Fibroblast of villous mesenchyme (primary cell): ENCODE results near the gene LCAT. TPM values are rescaled to one million over a fixed set of nuclear protein-coding genes. Genes with fewer than 3 reads are reported as not detected.

Experiments used
- DNase-seq: peaks from one replicate; pipeline ENCODE4 v3.0.0-alpha.2; 2010; ENCODE audit warnings: low read depth
- H3K4me3 ChIP-seq: 2 replicates; pipeline ENCODE4 v1.5.1; 2011; ENCODE audit warnings: low read depth, mild to moderate bottlenecking, low read length
- total RNA-seq: library from RNA; depleted of rRNA; stranded (reverse); fragments of >200 nt; gene quantifications from 2 replicates; pipeline ENCODE4 v1.2.3, GENCODE V29; 2012
- TF ChIP-seq, protein P1 (sequence below): IDR thresholded peaks from 2 replicates; pipeline ENCODE4 v1.5.1; 2012; ENCODE audit warnings: low read depth, mild to moderate bottlenecking, low read length; ENCODE audit not compliant: insufficient read depth

The LCAT gene
- total RNA-seq, 1 donor: 8.6 TPM

GRCh38 chr16:67953641-67954375 is 9.9 kb upstream of the LCAT start:
- TF ChIP-seq, protein P1, sequence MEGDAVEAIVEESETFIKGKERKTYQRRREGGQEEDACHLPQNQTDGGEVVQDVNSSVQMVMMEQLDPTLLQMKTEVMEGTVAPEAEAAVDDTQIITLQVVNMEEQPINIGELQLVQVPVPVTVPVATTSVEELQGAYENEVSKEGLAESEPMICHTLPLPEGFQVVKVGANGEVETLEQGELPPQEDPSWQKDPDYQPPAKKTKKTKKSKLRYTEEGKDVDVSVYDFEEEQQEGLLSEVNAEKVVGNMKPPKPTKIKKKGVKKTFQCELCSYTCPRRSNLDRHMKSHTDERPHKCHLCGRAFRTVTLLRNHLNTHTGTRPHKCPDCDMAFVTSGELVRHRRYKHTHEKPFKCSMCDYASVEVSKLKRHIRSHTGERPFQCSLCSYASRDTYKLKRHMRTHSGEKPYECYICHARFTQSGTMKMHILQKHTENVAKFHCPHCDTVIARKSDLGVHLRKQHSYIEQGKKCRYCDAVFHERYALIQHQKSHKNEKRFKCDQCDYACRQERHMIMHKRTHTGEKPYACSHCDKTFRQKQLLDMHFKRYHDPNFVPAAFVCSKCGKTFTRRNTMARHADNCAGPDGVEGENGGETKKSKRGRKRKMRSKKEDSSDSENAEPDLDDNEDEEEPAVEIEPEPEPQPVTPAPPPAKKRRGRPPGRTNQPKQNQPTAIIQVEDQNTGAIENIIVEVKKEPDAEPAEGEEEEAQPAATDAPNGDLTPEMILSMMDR: no peak
- no peak overlapping the region for H3K4me3 ChIP-seq
- DNase-seq: no peak

- no peak overlapping the region for H3K4me3 ChIP-seq
- TF ChIP-seq, protein P1: no peak
- DNase-seq: no peak
Measured at GRCh38 chr16:67951485-67951884, 7.6 kb upstream of the LCAT start.

DNA sequence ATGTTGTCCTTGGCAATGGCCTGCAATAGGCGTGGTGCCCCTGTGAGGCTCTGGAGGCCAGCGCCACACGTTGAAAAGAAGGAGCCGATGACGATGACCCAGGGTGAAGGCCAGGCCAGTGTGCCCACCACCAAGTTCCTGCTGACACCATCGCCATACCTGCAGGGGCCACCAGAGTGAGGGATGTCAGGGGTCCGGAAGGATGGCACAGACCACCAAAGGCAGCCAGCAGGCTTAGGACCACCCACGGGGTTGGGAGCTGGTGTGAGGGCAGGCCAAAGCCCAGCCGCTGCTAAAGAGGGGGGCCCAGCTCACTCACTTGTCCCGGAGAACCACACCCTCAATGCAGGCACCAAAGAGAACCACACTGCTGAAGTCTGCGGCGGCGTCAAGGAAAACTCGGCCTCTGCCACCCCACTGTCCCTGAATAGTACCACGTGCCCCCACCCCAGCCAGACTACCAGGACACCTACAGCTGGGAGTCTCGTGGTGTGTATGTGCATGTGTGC is 6.5 kb upstream of the LCAT start:
- no peak for DNase-seq
- TF ChIP-seq, protein P1: no peak
- H3K4me3 ChIP-seq: no peak overlapping the region

- DNase-seq: no peak
- TF ChIP-seq, protein P1: no peak
- no peak overlapping the region for H3K4me3 ChIP-seq
Measured at GRCh38 chr16:67949645-67950044, 5.7 kb upstream of the LCAT start.

GRCh38 chr16:67948015-67948414 is 4.1 kb upstream of the LCAT start:
- no peak overlapping the region for H3K4me3 ChIP-seq
- TF ChIP-seq, protein P1: no peak
- no peak for DNase-seq

DNA sequence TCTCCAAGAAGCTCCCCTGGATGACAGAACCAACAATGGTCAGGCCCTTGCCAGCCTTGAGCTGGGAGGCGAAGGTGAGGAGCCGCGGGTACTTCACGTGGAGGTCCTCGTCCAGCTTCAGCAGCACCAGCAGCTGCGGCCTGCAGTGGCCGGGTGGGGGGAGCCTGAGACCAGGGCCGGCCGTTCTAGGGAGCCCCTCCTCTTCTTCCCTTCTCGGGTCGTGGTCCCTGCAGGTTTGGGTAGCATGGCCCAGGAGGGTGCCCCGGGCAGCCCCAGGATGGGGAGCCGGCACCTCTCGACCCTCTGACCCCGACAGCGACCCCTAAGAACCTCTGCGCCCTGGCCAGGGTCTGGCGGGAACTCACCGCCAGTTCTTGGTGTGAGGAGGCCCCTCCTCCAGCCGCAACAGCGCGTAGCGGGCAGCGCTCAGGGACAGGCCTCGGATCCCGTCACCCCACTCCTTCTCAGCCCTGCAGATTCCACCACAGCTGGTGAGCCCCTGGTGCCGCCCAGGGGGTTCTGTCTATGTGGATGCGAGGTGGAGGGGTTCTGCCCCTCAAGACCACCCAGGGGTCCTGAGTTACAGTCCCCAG is 3.1 kb upstream of the LCAT start:
- TF ChIP-seq, protein P1: no peak
- DNase-seq: no peak
- H3K4me3 ChIP-seq: no peak overlapping the region
